GM23338 (cell line): Measurements from ENCODE around the gene ARFIP2. TPM values are rescaled to one million over a fixed set of nuclear protein-coding genes. Genes with fewer than 3 reads are reported as not detected.

Experiments
- ATAC-seq: fragments of 200-7000 bp; cut with Tn5 transposase; 3 replicates; pipeline ENCODE4 v1.9.1; 2020
- DNase-seq: peaks from one replicate; pipeline ENCODE4 v3.0.0-alpha.2; 2015; ENCODE audit warnings: low spot score
- H2AFZ ChIP-seq: fragments of 200-600 bp; sonication (generic); 2 replicates; pipeline ENCODE4 v1.8.0; 2016; ENCODE audit warnings: antibody characterized with exemption, mild to moderate bottlenecking, moderate library complexity
- H3F3A ChIP-seq: fragments of 200-600 bp; sonication (generic); replicated peaks from 2 replicates; pipeline ENCODE4 v1.8.0; 2017; ENCODE audit warnings: antibody characterized with exemption, mixed run types, low read depth
- H3K27ac ChIP-seq: fragments of 200-600 bp; sonication (generic); 2 replicates; pipeline ENCODE4 v1.6.1; 2016; ENCODE audit warnings: low read depth
- H3K27me3 ChIP-seq: fragments of 200-600 bp; sonication (generic); 2 replicates; pipeline ENCODE4 v1.8.0; 2016; ENCODE audit warnings: mild to moderate bottlenecking, mixed run types, moderate library complexity; ENCODE audit not compliant: insufficient read depth
- H3K36me3 ChIP-seq: fragments of 200-600 bp; sonication (generic); 2 replicates; pipeline ENCODE4 v1.8.0; 2016; ENCODE audit warnings: mild to moderate bottlenecking; ENCODE audit not compliant: insufficient read depth
- H3K4me1 ChIP-seq: fragments of 200-600 bp; sonication (generic); 2 replicates; pipeline ENCODE4 v1.8.0; 2016; ENCODE audit warnings: mild to moderate bottlenecking, moderate library complexity; ENCODE audit not compliant: insufficient read depth
- H3K4me2 ChIP-seq: fragments of 200-600 bp; sonication (generic); 2 replicates; pipeline ENCODE4 v1.7.1; 2017; ENCODE audit warnings: mixed run types
- H3K4me3 ChIP-seq: fragments of 200-600 bp; sonication (generic); 2 replicates; pipeline ENCODE4 v1.6.1; 2016; ENCODE audit warnings: mixed run types
- H3K79me2 ChIP-seq: fragments of 200-600 bp; sonication (generic); replicated peaks from 2 replicates; pipeline ENCODE4 v1.8.0; 2017; ENCODE audit warnings: mild to moderate bottlenecking; ENCODE audit not compliant: insufficient read depth
- H3K9me2 ChIP-seq: fragments of 200-600 bp; sonication (generic); 2 replicates; pipeline ENCODE4 v1.8.0; 2017; ENCODE audit not compliant: insufficient read depth
- H4K20me1 ChIP-seq: fragments of 200-600 bp; sonication (generic); replicated peaks from 2 replicates; pipeline ENCODE4 v1.8.0; 2017; ENCODE audit warnings: mild to moderate bottlenecking; ENCODE audit not compliant: insufficient read depth
- H3K27ac Mint-ChIP-seq: 2 replicates; pipeline ENCODE4 v1.8.0; 2020; ENCODE audit warnings: inconsistent platforms, mild to moderate bottlenecking, moderate library complexity, mixed read lengths
- H3K27me3 Mint-ChIP-seq: 3 replicates; pipeline ENCODE4 v1.8.0; 2022; ENCODE audit warnings: low read depth, mild to moderate bottlenecking, moderate library complexity, mixed read lengths, inconsistent platforms; ENCODE audit not compliant: insufficient read depth, poor library complexity
- H3K36me3 Mint-ChIP-seq: 3 replicates; pipeline ENCODE4 v1.8.0; 2021; ENCODE audit warnings: low read depth, mild to moderate bottlenecking, inconsistent platforms, moderate library complexity, mixed read lengths
- H3K4me1 Mint-ChIP-seq: 3 replicates; pipeline ENCODE4 v1.8.0; 2020; ENCODE audit warnings: mild to moderate bottlenecking, inconsistent platforms, mixed read lengths
- H3K4me3 Mint-ChIP-seq: 3 replicates; pipeline ENCODE4 v1.8.0; 2021; ENCODE audit warnings: moderate library complexity, mild to moderate bottlenecking, inconsistent platforms, mixed read lengths
- H3K9me3 Mint-ChIP-seq: 3 replicates; pipeline ENCODE4 v1.8.0; 2020; ENCODE audit warnings: moderate library complexity, mild to moderate bottlenecking, inconsistent platforms, mixed read lengths
- CREB1 ChIP-seq: fragments of 250-450 bp; sonication (Bioruptor Pico); IDR thresholded peaks from 2 replicates; pipeline ENCODE4 v1.5.0; 2020; ENCODE audit warnings: low read depth, mild to moderate bottlenecking, moderate library complexity
- CTCF ChIP-seq, 2 experiments: fragments of 200-600 bp in 1 of 2; sonication (generic) in 1 of 2; conservative IDR thresholded peaks; 2 replicates each; pipeline versions ENCODE4 v1.5.1 to v1.6.1; 2016 to 2017; ENCODE audit warnings: antibody characterized with exemption in 2 of 2, low read depth in 2 of 2, mild to moderate bottlenecking in 2 of 2, moderate library complexity in 1 of 2
- ETS1 ChIP-seq: IDR thresholded peaks from 2 replicates; pipeline ENCODE4 v1.6.1; 2016; ENCODE audit warnings: antibody characterized with exemption
- EZH2 ChIP-seq: fragments of 200-600 bp; sonication (generic); IDR thresholded peaks from one replicate; pipeline ENCODE4 v1.8.0; 2017; ENCODE audit warnings: antibody characterized with exemption, mild to moderate bottlenecking, low read depth; ENCODE audit not compliant: unreplicated experiment
- EZH2phosphoT487 ChIP-seq: fragments of 200-600 bp; sonication (generic); IDR thresholded peaks from one replicate; pipeline ENCODE4 v1.8.1; 2018; ENCODE audit warnings: antibody characterized with exemption; ENCODE audit not compliant: unreplicated experiment
- JUNB ChIP-seq: IDR thresholded peaks from one replicate; pipeline ENCODE4 v1.6.1; 2016; ENCODE audit warnings: antibody characterized with exemption; ENCODE audit not compliant: unreplicated experiment
- POLR2AphosphoS5 ChIP-seq: IDR thresholded peaks from 2 replicates; pipeline ENCODE4 v1.6.1; 2016; ENCODE audit warnings: antibody characterized with exemption, low read depth
- REST ChIP-seq: IDR thresholded peaks from one replicate; pipeline ENCODE4 v1.6.1; 2018; ENCODE audit warnings: antibody characterized with exemption; ENCODE audit not compliant: unreplicated experiment
- STAT1 ChIP-seq: IDR thresholded peaks from one replicate; pipeline ENCODE4 v1.6.1; 2016; ENCODE audit warnings: antibody characterized with exemption; ENCODE audit not compliant: unreplicated experiment
- ZNF114 ChIP-seq: fragments of 250-450 bp; sonication (Bioruptor Pico); IDR thresholded peaks from 2 replicates; pipeline ENCODE4 v1.5.0; 2020; ENCODE audit warnings: mild to moderate bottlenecking, moderate library complexity
- ZNF331 ChIP-seq: fragments of 250-450 bp; sonication (Bioruptor Pico); IDR thresholded peaks from 2 replicates; pipeline ENCODE4 v1.5.0; 2020; ENCODE audit warnings: low read depth, mild to moderate bottlenecking, moderate library complexity
- polyA plus RNA-seq: library from polyadenylated mRNA; unstranded; fragments of >200 nt; fragmentation: Nextera tagmentation; extraction: Ambion mirVana; gene quantifications from 2 replicates; pipeline ENCODE4 v1.2.1, GENCODE V29; 2016
- total RNA-seq: library from RNA; depleted of rRNA; stranded (reverse); fragments of >200 nt; shearing (Covaris generic); gene quantifications from 2 replicates; pipeline ENCODE4 v1.2.3, GENCODE V29; 2014

Gene ARFIP2
- total and polyA plus RNA-seq, 2 experiments from 2014 or later: 35.4 to 61.5 TPM

- TF ChIP-seq POLR2AphosphoS5 (no peak), REST (no peak), ETS1 (no peak)
Observed at GRCh38 chr11:6489306-6489705, 8.2 kb upstream of the ARFIP2 start (continued).

- Mint-ChIP-seq H3K4me1 (no peaks in the 10 kb centered on the region), H3K9me3 (no peaks in the 10 kb centered on the region; the same call in 2 of the 3 replicates), H3K27me3 (peaks cover 2% of the 10 kb centered on the region), H3K27ac (no peak overlapping the region), H3K36me3 (peaks cover 3% of the 10 kb centered on the region; the same call in 1 of the 3 replicates), H3K4me3 (no peak overlapping the region)
- H3K4me1 ChIP-seq: no peaks in the 10 kb centered on the region
- peaks cover 8% of the 10 kb centered on the region; the same call in 1 of the 2 replicates for H3K79me2 ChIP-seq
- no peaks in the 10 kb centered on the region for H3K9me2 ChIP-seq
- no peaks in the 10 kb centered on the region for H3K27me3 ChIP-seq
- no peak overlapping the region for H3K27ac ChIP-seq
- H3K36me3 ChIP-seq: peaks cover 20% of the 10 kb centered on the region
- ATAC-seq (no peak), DNase-seq (no peak)
- no peak overlapping the region for H3K4me2 ChIP-seq
- no peaks in the 10 kb centered on the region for H3F3A ChIP-seq
- no peak overlapping the region for H2AFZ ChIP-seq
- H3K4me3 ChIP-seq: no peak overlapping the region
- peaks cover 7% of the 10 kb centered on the region; the same call in 1 of the 2 replicates for H4K20me1 ChIP-seq
- TF ChIP-seq JUNB (no peak), ZNF331 (no peak), CREB1 (CRISPR knock-in tag) (no peak), EZH2phosphoT487 (no peak), REST (no peak), STAT1 (no peak), POLR2AphosphoS5 (no peak), ZNF114 (CRISPR knock-in tag) (no peak), EZH2 (no peak), CTCF (conservative IDR thresholded peaks at IDR 0.05; ENCODE audit: low read depth in 2 of 2) (no peak), ETS1 (no peak)
Observed at GRCh38 chr11:6488821-6489220, 7.7 kb upstream of the ARFIP2 start.
